ENCODE data around the gene GUSB. TPM values are rescaled to one million over a fixed set of nuclear protein-coding genes. Genes with fewer than 3 reads are reported as not detected.

Gene GUSB
- total RNA-seq, 2 donors from 2014 or later: 53.4 to 66.7 TPM

DNA sequence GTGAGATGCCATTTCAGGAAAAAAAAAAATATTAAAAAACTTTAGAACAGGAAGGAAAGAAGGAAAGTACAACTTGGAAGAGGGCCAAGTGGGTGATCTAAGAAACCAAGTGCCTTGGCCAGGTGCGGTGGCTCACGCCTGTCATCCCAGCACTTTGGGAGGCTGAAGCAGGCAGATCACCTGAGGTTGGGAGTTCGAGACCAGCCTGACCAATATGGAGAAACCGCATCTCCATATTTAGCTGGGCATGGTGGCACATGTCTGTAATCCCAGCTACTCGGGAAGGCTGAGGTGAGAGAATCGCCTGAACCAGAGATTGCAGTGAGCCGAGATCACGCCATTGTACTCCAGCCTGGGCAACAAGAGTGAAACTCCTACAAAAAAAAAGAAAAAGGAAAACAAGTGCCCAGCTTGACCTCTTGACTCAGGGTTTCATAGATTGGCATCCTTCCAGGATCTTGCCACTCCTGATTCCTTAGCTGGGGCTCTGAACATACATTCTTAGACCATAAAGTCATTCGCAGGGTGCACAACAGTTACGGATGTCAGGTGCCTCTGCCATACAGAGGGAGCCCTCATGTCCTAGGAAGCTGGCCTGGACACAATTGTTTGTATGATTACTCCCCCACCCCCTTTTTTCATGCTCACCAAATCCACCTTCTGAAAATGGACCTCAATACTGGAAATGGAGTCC is 2.1 kb upstream of the GUSB start:
- no peaks in the 10 kb centered on the region for H3K27me3 Mint-ChIP-seq
- no peak overlapping the region for H3K4me3 Mint-ChIP-seq
- no peaks in the 10 kb centered on the region for H3K4me1 Mint-ChIP-seq
- no peaks in the 10 kb centered on the region for H3K9me3 Mint-ChIP-seq
- peaks cover 16% of the 10 kb centered on the region for H3K36me3 Mint-ChIP-seq (ENCODE audit: low read depth)
- ATAC-seq (replicated peaks): no peak
- H3K27ac Mint-ChIP-seq: no peak overlapping the region

DNA sequence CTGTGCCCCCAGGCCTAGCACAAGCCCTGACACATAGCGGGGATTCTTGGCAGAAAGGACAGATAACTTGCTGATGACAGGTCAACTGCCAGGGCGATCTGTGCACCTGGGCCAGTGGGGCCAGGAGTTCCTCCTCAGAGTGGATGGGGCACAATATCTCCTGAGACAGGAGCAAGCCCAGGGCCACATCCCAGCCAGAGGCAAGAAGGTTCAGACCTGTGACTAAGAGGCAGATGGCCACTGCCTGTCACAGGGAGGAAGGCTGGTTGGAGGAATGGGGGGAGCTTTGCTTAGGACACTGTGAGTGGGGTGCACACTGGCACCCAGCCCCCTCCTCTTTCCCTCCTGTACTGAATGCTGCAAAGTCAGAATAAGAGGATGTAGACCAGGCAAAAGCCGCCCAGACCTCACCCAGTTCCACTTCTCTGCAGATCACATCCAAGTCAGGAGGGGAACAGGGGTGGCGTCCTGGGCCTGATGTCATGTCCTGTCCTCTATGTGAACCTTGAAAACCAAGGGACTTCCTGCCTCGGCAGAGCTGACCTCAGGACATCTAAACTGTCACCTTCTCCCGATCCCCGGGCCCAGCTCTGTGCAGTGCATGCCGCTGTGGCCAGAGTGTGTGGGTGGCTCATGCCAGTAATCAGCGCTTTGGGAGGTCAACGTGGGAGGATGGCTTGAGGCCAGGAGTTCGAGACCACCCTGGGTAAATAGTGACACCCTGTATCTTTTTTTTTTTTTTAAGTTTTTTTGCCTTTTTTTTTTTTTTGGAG is 1.3 kb downstream of the GUSB start:
- Mint-ChIP-seq H3K27me3 (no peaks in the 10 kb centered on the region), H3K9me3 (no peaks in the 10 kb centered on the region), H3K27ac (peak overlapping the region; percentile 66), H3K36me3 (ENCODE audit: low read depth) (peaks cover 45% of the 10 kb centered on the region), H3K4me1 (no peaks in the 10 kb centered on the region), H3K4me3 (peak overlapping the region; percentile 70)
- ATAC-seq (replicated peaks): peak; percentile 81

DNA sequence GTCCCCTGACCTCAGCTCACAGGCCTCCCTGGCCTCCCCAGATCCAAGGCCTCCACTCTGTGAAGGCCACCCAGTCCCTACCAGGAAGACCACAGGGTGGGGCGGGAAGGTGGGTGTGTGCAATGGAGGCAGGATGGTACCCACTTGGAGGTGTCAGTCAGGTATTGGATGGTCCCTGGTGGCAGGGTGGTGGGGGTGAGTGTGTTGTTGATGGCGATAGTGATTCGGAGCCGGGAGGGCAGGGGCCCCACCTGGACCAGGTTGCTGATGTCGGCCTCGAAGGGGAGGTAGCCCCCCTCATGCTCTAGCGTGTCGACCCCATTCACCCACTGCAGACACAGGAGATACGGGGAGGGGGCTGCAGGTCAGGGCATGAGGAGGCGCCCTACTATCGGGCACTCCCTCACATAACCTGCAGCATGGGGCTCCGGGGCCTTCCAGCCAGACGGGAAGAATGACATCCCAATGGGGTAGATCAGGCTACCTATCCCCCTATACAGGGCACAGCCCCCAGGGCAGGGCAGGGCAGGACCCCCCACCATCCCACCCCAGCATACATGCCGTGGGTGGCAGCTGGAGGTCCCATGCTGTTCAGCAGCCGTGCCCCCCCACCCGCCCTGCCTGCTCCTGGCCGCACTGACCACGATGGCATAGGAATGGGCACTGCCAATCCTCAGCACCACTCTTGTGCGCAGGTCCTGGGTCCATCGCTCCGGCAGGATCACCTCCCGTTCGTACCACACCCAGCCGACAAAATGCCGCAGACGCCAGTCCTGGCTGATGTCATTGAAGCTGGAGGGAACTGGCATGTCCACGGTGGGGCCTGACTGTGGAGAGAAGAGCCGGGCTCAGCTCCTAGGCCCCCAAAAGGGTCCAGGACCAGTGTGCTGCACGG is 2.2 kb downstream of the GUSB start:
- Mint-ChIP-seq H3K9me3 (no peaks in the 10 kb centered on the region), H3K27ac (peak overlapping the region; percentile 66), H3K4me3 (peak overlapping the region; percentile 70), H3K4me1 (no peaks in the 10 kb centered on the region), H3K27me3 (no peaks in the 10 kb centered on the region), H3K36me3 (ENCODE audit: low read depth) (peaks cover 53% of the 10 kb centered on the region)
- ATAC-seq (replicated peaks): no peak

DNA sequence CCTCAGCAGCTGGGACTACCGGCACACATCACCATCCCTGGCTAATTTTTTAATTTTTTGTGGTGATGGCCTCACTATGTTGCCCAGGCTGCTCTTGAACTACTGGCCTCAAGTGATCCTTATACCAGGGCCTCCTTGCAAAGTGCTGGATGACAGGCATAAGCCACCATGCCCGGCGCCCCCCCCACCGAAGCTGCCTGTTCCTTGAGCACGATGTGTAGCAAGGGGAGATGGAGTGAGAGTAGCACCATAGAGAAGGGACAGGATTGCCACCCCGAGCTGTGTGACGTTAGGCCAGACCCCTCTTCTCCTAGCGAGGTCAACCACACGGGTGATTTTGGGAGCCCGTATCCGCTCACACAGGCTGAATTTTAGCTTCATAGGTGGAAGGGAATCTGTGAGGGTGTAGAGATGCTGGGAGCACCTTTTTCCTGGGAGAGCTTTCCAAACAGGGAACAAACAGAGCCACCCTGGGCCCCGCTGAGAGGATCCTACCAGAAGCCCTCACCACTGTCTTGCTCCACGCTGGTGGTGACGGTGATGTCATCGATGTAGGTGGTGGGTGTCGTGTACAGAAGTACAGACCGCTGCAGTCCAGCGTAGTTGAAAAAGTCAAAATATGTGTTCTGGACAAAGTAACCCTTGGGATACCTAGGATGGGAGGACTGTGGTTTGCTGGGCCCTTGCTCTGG is 3.0 kb downstream of the GUSB start:
- no peaks in the 10 kb centered on the region for H3K27me3 Mint-ChIP-seq
- no peak for ATAC-seq (replicated peaks)
- H3K27ac Mint-ChIP-seq: no peak overlapping the region
- peaks cover 61% of the 10 kb centered on the region for H3K36me3 Mint-ChIP-seq (ENCODE audit: low read depth)
- H3K4me1 Mint-ChIP-seq: no peaks in the 10 kb centered on the region
- no peaks in the 10 kb centered on the region for H3K9me3 Mint-ChIP-seq
- H3K4me3 Mint-ChIP-seq: no peak overlapping the region

DNA sequence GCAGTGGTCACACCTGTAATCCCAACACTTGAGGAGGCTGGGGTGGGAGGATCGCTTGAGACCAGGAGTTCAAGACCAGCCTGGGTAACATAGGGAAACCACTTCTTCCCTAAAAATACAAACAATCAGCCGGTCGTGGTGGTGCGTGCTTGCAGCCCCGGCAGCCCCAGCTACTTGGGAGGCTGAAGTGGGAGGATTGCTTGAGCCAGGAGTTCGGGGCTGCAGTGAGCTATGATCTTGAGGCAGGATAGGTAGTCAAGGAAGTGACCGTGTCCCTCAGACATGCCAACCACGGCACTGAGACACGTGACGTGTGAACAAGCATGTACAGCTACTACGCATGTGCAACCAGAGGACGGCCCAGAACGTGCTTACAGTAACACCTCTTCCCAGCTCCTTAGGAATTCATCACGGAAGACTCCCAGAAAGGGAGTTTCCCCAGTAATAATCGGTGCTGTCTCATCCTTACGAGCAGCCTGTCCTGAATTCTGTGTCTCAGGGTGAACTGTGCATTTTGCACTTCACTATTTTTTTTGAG is 5.3 kb downstream of the GUSB start:
- H3K27ac Mint-ChIP-seq: no peak overlapping the region
- no peaks in the 10 kb centered on the region for H3K4me1 Mint-ChIP-seq
- H3K4me3 Mint-ChIP-seq: no peak overlapping the region
- ATAC-seq (replicated peaks): no peak
- H3K36me3 Mint-ChIP-seq (ENCODE audit: low read depth): peaks cover 84% of the 10 kb centered on the region
- H3K9me3 Mint-ChIP-seq: no peaks in the 10 kb centered on the region
- no peaks in the 10 kb centered on the region for H3K27me3 Mint-ChIP-seq

DNA sequence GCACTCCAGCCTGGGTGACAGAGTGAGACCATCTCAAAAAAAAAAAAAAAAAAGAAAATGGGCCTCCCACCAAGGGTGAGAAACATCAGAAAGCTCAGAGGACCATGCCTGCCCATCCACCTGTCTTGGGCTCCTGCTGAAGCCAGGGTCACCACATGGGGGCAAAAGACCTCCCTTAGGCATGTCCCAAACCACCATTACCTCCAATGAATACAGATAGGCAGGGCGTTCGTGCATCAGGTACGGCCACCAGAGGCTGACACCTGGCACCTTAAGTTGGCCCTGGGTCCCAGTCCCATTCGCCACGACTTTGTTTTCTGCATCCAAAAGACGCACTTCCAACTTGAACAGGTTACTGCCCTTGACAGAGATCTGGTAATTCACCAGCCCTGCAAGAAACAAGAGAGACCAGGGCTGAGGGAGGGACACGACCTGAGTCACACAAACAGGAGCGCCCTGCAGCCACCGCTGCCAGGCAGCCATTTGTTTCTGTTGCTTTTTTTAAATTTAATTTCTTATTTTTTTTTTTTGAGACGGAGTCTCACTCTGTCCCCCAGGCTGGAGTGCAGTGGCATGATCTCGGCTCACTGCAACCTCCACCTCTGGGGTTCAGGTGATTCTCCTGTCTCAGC is 6.1 kb downstream of the GUSB start:
- peaks cover 90% of the 10 kb centered on the region for H3K36me3 Mint-ChIP-seq (ENCODE audit: low read depth)
- no peaks in the 10 kb centered on the region for H3K9me3 Mint-ChIP-seq
- no peak for ATAC-seq (replicated peaks)

DNA sequence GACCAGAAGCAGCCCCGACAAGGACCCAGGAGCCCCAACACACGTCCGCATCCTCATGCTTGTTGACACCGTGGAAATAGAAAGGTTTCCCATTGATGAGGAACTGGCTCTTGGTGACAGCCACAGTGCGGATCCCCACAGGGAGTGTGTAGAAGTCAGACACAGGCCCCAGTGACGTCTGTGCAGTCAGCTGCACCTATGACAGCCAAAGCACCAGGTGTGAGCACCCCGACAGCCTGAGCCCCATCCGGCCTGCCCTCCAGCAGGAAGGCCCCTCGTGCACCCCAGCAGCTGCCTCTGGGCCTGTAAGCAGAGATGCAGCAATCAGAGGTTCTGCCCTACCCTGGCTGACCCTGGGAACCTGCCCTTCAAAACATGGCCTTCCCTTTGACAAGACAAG is 7.1 kb downstream of the GUSB start:
- Mint-ChIP-seq H3K27me3 (no peaks in the 10 kb centered on the region), H3K4me3 (no peak overlapping the region), H3K9me3 (no peaks in the 10 kb centered on the region), H3K36me3 (ENCODE audit: low read depth) (peaks cover 92% of the 10 kb centered on the region), H3K4me1 (no peaks in the 10 kb centered on the region), H3K27ac (no peak overlapping the region)
- no peak for ATAC-seq (replicated peaks)

More for the DNA sequence above, 6.1 kb downstream of the GUSB start:
- Mint-ChIP-seq H3K27me3 (no peaks in the 10 kb centered on the region), H3K4me3 (no peak overlapping the region), H3K4me1 (no peaks in the 10 kb centered on the region), H3K27ac (no peak overlapping the region)

DNA sequence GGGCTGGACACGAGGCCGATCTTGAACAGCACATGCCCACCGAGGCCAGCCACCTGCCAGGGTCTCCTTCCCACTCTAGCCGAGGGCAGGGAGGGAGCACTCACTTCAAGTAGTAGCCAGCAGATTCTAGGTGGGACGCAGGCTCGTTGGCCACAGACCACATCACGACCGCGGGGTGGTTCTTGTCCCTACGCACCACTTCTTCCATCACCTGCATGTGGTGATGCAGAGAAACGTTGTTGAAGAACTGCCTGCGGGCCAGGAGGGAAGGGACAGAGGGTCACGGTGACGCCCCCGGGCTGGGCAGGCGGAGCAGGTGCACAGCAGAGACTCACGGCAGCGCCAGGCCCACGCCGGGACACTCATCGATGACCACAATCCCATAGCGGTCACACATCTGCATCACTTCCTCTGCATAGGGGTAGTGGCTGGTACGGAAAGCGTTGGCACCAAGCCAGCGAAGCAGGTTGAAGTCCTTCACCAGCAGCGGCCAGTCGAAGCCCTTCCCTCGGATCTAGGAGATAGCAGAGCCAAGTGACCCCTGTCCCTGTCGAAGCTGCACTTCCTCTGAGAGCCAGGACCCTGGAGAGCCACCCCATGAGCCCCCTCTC is 7.7 kb downstream of the GUSB start:
- Mint-ChIP-seq H3K27me3 (no peaks in the 10 kb centered on the region), H3K4me3 (no peak overlapping the region), H3K9me3 (no peaks in the 10 kb centered on the region), H3K4me1 (no peaks in the 10 kb centered on the region), H3K27ac (no peak overlapping the region), H3K36me3 (ENCODE audit: low read depth) (peaks cover 94% of the 10 kb centered on the region)
- ATAC-seq (replicated peaks): no peak

DNA sequence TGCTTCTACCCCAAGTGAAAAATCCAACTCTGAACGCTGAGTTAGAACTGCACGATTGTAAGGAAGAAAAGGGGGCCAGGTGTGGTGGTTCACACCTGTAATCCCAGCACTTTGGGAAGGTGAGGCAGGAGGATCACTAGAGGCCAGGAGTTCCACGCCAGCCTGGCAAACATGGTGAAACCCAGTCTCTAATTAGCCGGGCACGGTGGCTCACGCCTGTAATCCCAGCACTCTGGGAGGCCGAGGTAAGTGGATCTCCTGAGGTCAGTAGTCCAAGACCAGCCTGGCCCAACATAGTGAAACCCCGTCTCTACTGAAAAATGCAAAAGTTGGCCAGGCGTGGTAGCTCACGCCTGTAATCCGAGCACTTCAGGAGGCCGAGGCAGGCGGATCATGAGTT is 9.0 kb downstream of the GUSB start:
- H3K4me1 Mint-ChIP-seq: no peaks in the 10 kb centered on the region
- no peak overlapping the region for H3K4me3 Mint-ChIP-seq
- H3K27me3 Mint-ChIP-seq: no peaks in the 10 kb centered on the region
- no peak for ATAC-seq (replicated peaks)
- peaks cover 94% of the 10 kb centered on the region for H3K36me3 Mint-ChIP-seq (ENCODE audit: low read depth)
- no peak overlapping the region for H3K27ac Mint-ChIP-seq
- H3K9me3 Mint-ChIP-seq: no peaks in the 10 kb centered on the region

DNA sequence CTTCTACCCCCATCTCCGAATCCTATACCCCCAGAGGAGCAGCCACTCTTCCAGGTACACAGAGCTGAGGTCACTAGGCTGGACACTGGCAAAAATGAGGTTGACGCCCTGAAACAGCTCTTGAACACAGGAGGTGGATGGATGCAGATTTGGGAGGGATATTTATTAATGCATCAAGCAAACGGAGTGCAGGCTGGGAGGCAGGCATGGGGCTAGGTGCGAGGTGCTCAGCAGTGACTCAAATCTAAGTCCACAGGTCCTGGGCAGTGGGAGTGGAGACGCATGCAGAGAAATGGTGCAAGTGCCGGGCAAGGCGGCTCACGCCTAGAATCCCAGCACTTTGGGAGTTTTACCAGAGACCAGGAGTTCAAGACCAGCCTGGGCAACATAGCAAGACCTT is 11.0 kb downstream of the GUSB start:
- H3K4me1 Mint-ChIP-seq: no peaks in the 10 kb centered on the region
- ATAC-seq (replicated peaks): no peak
- H3K4me3 Mint-ChIP-seq: no peak overlapping the region
- H3K36me3 Mint-ChIP-seq (ENCODE audit: low read depth): peaks cover 99% of the 10 kb centered on the region
- no peaks in the 10 kb centered on the region for H3K9me3 Mint-ChIP-seq
- H3K27ac Mint-ChIP-seq: no peak overlapping the region
- H3K27me3 Mint-ChIP-seq: no peaks in the 10 kb centered on the region

DNA sequence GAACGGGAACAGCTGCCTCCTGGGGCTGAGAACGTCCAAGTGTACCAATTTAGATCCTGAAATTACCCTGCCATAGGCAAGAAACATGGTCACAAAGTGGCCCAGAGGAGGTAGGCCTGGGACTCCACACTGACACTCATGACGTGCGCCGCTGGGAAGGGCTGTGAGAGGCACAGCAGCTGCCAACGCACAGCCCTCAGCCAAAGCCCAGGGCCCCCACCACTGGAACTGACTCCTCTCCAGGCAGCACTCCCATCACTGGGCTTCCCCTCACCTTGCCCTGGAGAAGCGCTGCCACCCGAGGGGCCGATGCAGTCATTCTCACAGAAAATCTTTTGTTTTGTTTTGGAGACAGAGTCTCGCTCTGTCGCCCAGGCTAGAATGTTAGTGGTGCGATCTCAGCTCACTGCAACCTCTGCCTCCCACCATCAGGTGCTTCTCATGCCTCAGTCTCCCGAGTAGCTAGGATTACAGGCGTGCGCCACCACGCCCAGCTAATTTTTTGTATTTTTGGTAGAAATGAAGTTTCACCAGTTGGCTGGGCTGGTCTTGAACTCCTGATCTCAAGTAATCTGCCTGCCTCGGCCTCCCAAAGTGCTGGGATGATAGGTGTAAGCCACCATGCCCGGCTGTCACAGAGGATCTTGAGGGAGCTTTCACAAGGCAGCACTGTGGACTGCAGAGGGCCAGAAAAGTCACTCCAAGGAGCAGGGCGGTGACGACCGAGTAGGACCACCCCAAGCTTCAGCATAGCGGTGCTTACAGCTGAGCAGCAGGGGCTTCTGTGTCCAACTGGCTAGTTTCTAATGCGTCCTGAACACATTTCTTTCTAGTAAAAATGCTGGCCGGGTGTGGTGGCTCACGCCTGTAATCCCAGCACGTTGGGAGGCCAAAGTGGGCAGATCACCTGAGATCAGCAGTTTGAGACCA is 13.5 kb downstream of the GUSB start:
- no peaks in the 10 kb centered on the region for H3K4me1 Mint-ChIP-seq
- no peak for ATAC-seq (replicated peaks)
- no peak overlapping the region for H3K4me3 Mint-ChIP-seq
- H3K36me3 Mint-ChIP-seq (ENCODE audit: low read depth): peaks cover 99% of the 10 kb centered on the region
- H3K27me3 Mint-ChIP-seq: no peaks in the 10 kb centered on the region
- no peaks in the 10 kb centered on the region for H3K9me3 Mint-ChIP-seq
- H3K27ac Mint-ChIP-seq: no peak overlapping the region

DNA sequence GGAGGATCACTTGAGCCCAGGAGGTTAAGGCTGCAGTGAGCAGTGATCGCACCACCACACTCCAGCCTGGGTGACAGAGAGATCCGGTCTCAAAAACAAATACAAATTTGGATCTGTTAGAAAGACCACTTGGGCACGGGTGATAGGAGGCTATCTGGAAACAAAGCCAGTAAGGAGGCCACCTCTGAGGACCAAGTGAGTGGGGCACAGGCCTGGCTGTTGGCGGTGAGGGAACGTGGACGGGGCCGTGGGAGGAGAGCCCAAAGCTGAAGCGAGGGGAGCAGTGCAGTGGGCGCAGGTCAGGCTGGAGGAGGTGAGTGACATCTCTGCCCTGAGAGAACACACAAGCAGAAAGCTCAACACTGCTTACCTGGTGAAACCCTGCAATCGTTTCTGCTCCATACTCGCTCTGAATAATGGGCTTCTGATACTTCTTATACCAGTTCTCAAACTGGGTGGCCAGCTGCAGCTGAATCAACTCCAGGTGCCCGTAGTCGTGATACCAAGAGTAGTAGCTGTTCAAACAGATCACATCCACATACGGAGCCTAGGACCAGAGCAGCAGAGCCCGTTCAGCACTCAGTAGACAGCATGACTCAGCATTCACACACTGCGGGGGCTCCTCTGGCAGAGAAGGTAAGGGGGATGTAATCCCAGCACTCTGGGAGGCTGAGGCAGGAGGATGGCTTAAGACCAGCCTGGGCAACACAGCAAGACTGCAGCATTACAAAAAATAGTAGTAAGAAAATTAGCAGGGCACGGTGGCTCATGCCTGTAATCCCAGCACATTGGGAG is 14.5 kb downstream of the GUSB start:
- Mint-ChIP-seq H3K36me3 (ENCODE audit: low read depth) (peaks cover 99% of the 10 kb centered on the region), H3K4me1 (no peaks in the 10 kb centered on the region), H3K27ac (peak overlapping the region; percentile 58), H3K9me3 (no peaks in the 10 kb centered on the region), H3K4me3 (no peak overlapping the region), H3K27me3 (no peaks in the 10 kb centered on the region)
- no peak for ATAC-seq (replicated peaks)
